Measurements from ENCODE around the gene UGT1A8. TPM values are rescaled to one million over a fixed set of nuclear protein-coding genes. Genes with fewer than 3 reads are reported as not detected.

UGT1A8 gene
- total RNA-seq, 1 experiment from 2014 or later = 0.17 TPM

DNA sequence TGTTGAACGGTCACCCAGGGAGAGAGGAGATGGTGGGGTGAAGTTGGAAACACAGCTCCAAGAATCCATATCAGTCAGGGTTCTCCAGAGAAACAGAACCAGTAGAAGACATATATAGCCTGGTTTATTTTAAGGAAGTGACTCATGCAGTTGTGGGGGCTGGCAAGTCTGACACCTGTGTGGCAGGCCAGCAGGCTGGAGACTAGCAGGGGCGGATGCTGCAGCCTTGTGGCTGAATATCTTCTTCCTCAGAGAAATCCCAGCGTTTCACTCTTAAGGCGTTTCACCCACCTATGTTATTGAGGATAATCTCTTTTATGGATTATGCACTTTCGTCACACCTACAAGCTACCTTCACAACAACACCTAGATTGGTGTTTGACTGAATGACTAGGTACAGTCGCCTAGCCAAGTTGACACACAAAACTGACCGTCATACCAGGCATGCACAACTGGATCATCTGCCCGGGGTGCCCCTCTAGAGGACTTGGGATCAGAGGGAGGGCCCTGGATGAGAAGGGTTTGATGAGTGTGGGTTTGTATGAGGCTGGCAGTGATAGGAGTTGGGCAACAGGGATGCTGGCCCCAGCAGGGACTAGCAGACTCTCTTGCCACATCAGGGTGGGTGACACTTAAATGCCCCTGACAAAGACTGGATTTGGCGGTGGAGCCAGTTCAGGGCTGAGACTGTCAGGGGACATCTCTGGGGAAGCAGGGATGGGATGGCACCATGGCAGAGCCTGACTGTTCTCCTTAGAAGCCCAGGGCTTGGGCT, 184.1 kb downstream of the UGT1A8 start:
- Histone ChIP-seq H4K20me1 (ENCODE audit: insufficient read depth) (no peaks in the 10 kb centered on the region), H3K27me3 (ENCODE audit: insufficient read depth, low read depth) (no peaks in the 10 kb centered on the region), H3F3A (ENCODE audit: insufficient read depth, low read depth) (no peaks in the 10 kb centered on the region), H3K9me3 (ENCODE audit: insufficient read depth, low read depth) (no peaks in the 10 kb centered on the region), H3K36me3 (ENCODE audit: low read depth) (no peaks in the 10 kb centered on the region), H3K4me2 (no peak overlapping the region), H3K27ac (no peak overlapping the region), H3K79me2 (ENCODE audit: low read depth) (no peaks in the 10 kb centered on the region), H3K4me3 (no peak overlapping the region), H3K4me1 (replicated peaks; ENCODE audit: insufficient read depth) (peaks cover 7% of the 10 kb centered on the region), H2AFZ (no peak overlapping the region), H3K9me2 (ENCODE audit: insufficient read depth) (no peaks in the 10 kb centered on the region)
- CTCF ChIA-PET = interaction anchor here (0.6 kb wide), 2 partner anchors 27 to 404 kb away, joined by 4 read pairs; no protein-coding TSS in a partner anchor
- POLR2A ChIA-PET (ENCODE audit: unreplicated experiment) = interaction anchor here (0.6 kb wide), 1 partner anchor 415 kb away, joined by 3 read pairs; no protein-coding TSS in a partner anchor
- intact Hi-C loops (cut with micrococcal nuclease; ENCODE audit: unreplicated experiment) = loop anchor here (1.0 kb wide), 1 partner anchor 358 kb away; no protein-coding TSS in a partner anchor
- TF ChIP-seq, protein P1, sequence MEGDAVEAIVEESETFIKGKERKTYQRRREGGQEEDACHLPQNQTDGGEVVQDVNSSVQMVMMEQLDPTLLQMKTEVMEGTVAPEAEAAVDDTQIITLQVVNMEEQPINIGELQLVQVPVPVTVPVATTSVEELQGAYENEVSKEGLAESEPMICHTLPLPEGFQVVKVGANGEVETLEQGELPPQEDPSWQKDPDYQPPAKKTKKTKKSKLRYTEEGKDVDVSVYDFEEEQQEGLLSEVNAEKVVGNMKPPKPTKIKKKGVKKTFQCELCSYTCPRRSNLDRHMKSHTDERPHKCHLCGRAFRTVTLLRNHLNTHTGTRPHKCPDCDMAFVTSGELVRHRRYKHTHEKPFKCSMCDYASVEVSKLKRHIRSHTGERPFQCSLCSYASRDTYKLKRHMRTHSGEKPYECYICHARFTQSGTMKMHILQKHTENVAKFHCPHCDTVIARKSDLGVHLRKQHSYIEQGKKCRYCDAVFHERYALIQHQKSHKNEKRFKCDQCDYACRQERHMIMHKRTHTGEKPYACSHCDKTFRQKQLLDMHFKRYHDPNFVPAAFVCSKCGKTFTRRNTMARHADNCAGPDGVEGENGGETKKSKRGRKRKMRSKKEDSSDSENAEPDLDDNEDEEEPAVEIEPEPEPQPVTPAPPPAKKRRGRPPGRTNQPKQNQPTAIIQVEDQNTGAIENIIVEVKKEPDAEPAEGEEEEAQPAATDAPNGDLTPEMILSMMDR (conservative IDR thresholded peaks at IDR 0.05) = no peak
- TF ChIP-seq EZH2 (IDR thresholded peaks at IDR 0.05; ENCODE audit: low read depth) = no peak
- no TSS peak for BruUV-seq (replicated peaks)
- peak; percentile 46 to 64 for DNase-seq

DNA sequence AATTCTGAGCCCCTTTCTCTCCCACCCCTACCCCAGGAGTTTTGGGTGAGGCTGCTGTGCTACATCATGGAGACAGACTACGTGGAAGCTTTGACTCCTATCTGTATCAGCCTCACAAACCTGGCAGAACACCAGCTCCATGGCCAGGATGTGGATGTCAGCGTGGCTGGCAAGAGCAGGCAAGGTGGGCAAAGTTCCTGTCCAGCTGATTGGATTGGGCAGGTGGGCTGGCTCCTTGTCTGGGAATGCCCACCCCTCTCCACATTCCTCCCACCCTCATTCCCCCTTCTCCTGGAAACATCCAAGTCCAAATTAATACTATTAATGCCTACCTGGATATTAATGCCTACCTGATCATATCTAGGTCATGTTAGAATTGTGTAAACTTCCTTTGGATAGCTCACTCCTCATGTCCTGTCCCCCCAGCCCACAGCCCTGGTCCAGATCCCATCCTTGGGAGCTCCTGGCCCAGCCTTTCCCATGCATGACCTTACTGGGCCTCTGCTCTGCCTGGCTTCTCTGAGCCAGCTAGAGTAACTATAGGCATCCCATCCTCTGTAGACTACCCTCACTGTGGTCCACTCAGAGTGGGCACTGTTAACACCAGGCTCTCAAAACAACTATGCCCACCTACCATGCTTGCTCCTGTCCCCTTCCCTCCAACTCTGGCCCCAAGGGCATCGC, 184.8 kb downstream of the UGT1A8 start:
- POLR2A ChIA-PET (ENCODE audit: unreplicated experiment) = interaction anchor here (0.6 kb wide), 1 partner anchor 415 kb away, joined by 3 read pairs; no protein-coding TSS in a partner anchor
- no peak for DNase-seq
- Histone ChIP-seq H3K79me2 (ENCODE audit: low read depth) (no peaks in the 10 kb centered on the region), H3K4me2 (no peak overlapping the region), H4K20me1 (ENCODE audit: insufficient read depth) (no peaks in the 10 kb centered on the region), H3K9me2 (ENCODE audit: insufficient read depth) (no peaks in the 10 kb centered on the region), H3K4me1 (replicated peaks; ENCODE audit: insufficient read depth) (peaks cover 7% of the 10 kb centered on the region), H3K27ac (no peak overlapping the region), H3K36me3 (ENCODE audit: low read depth) (no peaks in the 10 kb centered on the region), H3K27me3 (ENCODE audit: insufficient read depth, low read depth) (no peaks in the 10 kb centered on the region), H3K4me3 (no peak overlapping the region), H2AFZ (no peak overlapping the region), H3K9me3 (ENCODE audit: insufficient read depth, low read depth) (no peaks in the 10 kb centered on the region), H3F3A (ENCODE audit: insufficient read depth, low read depth) (no peaks in the 10 kb centered on the region)
- TF ChIP-seq EZH2 (IDR thresholded peaks at IDR 0.05; ENCODE audit: low read depth) = no peak
- TF ChIP-seq, protein P1 (conservative IDR thresholded peaks at IDR 0.05) = no peak
- intact Hi-C loops (cut with micrococcal nuclease; ENCODE audit: unreplicated experiment) = no loop called here
- BruUV-seq (replicated peaks) = no TSS peak
- CTCF ChIA-PET = interaction anchor here (0.6 kb wide), 1 partner anchor 405 kb away, joined by 4 read pairs; no protein-coding TSS in a partner anchor

DNA sequence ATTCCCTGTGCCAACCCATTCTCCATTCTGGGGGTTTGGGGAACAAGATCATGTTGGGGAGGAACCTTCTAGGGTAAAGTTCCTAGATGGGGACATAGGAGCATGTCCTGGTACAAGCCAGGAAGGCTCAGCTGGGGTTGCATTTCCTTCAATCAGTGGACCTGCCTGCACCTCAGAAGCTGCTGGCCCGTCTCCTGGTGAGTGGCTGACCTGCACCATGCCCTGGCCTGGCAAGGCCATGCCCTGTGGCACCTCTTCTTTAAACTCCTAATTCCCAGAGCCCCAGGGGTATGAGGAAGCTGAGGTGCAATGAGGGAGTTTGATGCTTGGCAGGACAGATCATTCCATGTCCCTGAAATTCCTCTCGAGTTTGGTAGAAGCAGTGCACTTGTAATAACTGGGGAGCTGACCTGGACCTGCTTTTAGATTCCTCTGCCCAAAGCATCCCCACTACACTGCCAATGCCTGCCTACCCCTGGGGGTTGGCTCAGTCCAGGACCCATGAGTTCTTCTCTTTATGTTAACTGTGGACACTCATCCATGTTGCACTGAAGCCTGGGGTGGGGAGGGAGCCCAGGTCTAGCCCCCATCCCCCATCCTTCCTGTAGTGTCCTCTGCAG, 186.0 kb downstream of the UGT1A8 start:
- intact Hi-C loops (cut with micrococcal nuclease; ENCODE audit: unreplicated experiment) = no loop called here
- no peaks in the 10 kb centered on the region for H3K9me3 ChIP-seq (ENCODE audit: insufficient read depth, low read depth)
- H3K36me3 ChIP-seq (ENCODE audit: low read depth) = no peaks in the 10 kb centered on the region
- ChIA-PET CTCF (no interaction called here), POLR2A (ENCODE audit: unreplicated experiment) (interaction anchor here (0.5 kb wide), 1 partner anchor 54 kb away, joined by 5 read pairs; no protein-coding TSS in a partner anchor)
- H3K27ac ChIP-seq = no peak overlapping the region
- no peaks in the 10 kb centered on the region for H3F3A ChIP-seq (ENCODE audit: insufficient read depth, low read depth)
- no peak overlapping the region for H3K4me2 ChIP-seq
- H3K4me3 ChIP-seq = no peak overlapping the region
- no peak overlapping the region for H2AFZ ChIP-seq
- no peaks in the 10 kb centered on the region for H4K20me1 ChIP-seq (ENCODE audit: insufficient read depth)
- BruUV-seq (replicated peaks) = no TSS peak
- TF ChIP-seq, protein P1 (conservative IDR thresholded peaks at IDR 0.05) = no peak
- no peak for TF ChIP-seq EZH2 (IDR thresholded peaks at IDR 0.05; ENCODE audit: low read depth)
- no peaks in the 10 kb centered on the region for H3K9me2 ChIP-seq (ENCODE audit: insufficient read depth)
- no peaks in the 10 kb centered on the region; the same call in 1 of the 2 replicates for H3K27me3 ChIP-seq (ENCODE audit: insufficient read depth, low read depth)
- peaks cover 7% of the 10 kb centered on the region for H3K4me1 ChIP-seq (replicated peaks; ENCODE audit: insufficient read depth)
- no peaks in the 10 kb centered on the region for H3K79me2 ChIP-seq (ENCODE audit: low read depth)
- DNase-seq = no peak
